Activated CD8-positive, alpha-beta memory T cell treated with anti-CD3 and anti-CD28 coated beads for 36 hours (primary cell): ENCODE data around the gene UBE2I. TPM values are rescaled to one million over a fixed set of nuclear protein-coding genes. Genes with fewer than 3 reads are reported as not detected.

Experiments
- total RNA-seq, 2 experiments: library from RNA; stranded (reverse); gene quantifications; one replicate each; pipeline ENCODE4 v1.2.3, GENCODE V29; 2021

UBE2I gene
- total RNA-seq, 2 experiments from 2014 or later = 241 to 249 TPM

Other genes starting within 250 kb of the UBE2I start
- not detected for gene SSTR5, start 236.9 kb upstream of the UBE2I start, total RNA-seq
- not detected for gene C1QTNF8, start 213.4 kb upstream of the UBE2I start, total RNA-seq
- gene CACNA1H, start 156.5 kb upstream of the UBE2I start, total RNA-seq = under 1 TPM; 0.44 to 0.63 TPM
- not detected for gene TPSG1, start 84.4 kb upstream of the UBE2I start, total RNA-seq
- gene TPSB2, start 79.5 kb upstream of the UBE2I start, total RNA-seq = not detected
- gene TPSAB1, start 68.9 kb upstream of the UBE2I start, total RNA-seq = not detected
- gene TPSD1, start 53.6 kb upstream of the UBE2I start, total RNA-seq = not detected
- under 1 TPM; 0.31 to 0.34 TPM for gene BAIAP3, start 24.0 kb downstream of the UBE2I start, total RNA-seq
- gene TSR3, start 42.2 kb downstream of the UBE2I start, total RNA-seq = 10 to 100 TPM; 86.5 to 92.1 TPM
- gene GNPTG, start 42.3 kb downstream of the UBE2I start, total RNA-seq = 10 to 100 TPM; 25.7 to 26.1 TPM
- 10 to 100 TPM; 35.7 to 36.0 TPM for gene UNKL, start 105.1 kb downstream of the UBE2I start, total RNA-seq
- gene UQCC4, start 111.1 kb downstream of the UBE2I start, total RNA-seq = 10 to 100 TPM; 25.8 to 27.0 TPM
- gene PERCC1, start 121.4 kb downstream of the UBE2I start, total RNA-seq = under 1 TPM; 0.34 to 0.70 TPM
- 1 to 10 TPM; 1.2 to 1.4 TPM for gene CCDC154, start 134.9 kb downstream of the UBE2I start, total RNA-seq
- 10 to 100 TPM; 52.3 to 53.8 TPM for gene CLCN7, start 165.4 kb downstream of the UBE2I start, total RNA-seq
- not detected for gene PTX4, start 179.3 kb downstream of the UBE2I start, total RNA-seq
- 10 to 100 TPM; 88.2 to 89.3 TPM for gene TELO2, start 183.7 kb downstream of the UBE2I start, total RNA-seq
- gene TMEM204, start 224.0 kb downstream of the UBE2I start, total RNA-seq = 10 to 100 TPM; 22.6 to 22.8 TPM